GM13976 (cell line): ENCODE measurements around the gene SIAH3.

Experiments used
- DNase-seq: peaks from one replicate; pipeline ENCODE4 v3.0.0; 2012; ENCODE audit warnings: low spot score
- CTCF ChIP-seq: IDR thresholded peaks from 2 replicates; pipeline ENCODE4 v1.5.1; 2012; ENCODE audit warnings: borderline replicate concordance, mild to moderate bottlenecking; ENCODE audit not compliant: insufficient read depth; ENCODE audit errors: extremely low read depth, missing control alignments, control extremely low read depth
- in situ Hi-C: fragments of 300-500 bp; cut with MboI; formaldehyde crosslinking; loops from one replicate; pipeline ENCODE4 v1.12.0; 2022; ENCODE audit warnings: low sequenced_read_pairs, mixed read lengths, inconsistent platforms; ENCODE audit not compliant: unreplicated experiment

Gene SIAH3

GRCh38 chr13:45752510-45752909 is 99.0 kb downstream of the SIAH3 start:
- in situ Hi-C loops: no loop called here
- DNase-seq: no peak
- no peak for TF ChIP-seq CTCF

DNA sequence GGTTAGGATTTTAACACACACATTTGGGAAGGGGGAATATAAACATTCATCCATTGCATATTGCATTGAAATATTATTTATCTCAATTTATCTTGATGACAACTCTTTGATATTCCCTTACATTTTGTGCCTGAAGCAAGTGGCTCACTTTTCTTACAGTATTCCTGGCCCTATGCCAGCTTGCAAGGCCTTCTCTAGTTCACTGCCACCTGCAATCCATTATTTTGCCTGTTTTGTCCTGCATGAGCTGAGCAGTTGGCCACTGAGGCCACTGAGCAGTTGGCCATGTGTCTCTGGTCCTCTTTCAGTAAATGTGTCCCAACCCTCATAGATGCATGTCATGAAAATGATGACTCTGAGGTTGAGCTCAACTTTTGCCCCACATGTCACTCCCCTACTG is 99.7 kb downstream of the SIAH3 start:
- in situ Hi-C loops: no loop called here
- no peak for TF ChIP-seq CTCF
- DNase-seq: no peak

DNA sequence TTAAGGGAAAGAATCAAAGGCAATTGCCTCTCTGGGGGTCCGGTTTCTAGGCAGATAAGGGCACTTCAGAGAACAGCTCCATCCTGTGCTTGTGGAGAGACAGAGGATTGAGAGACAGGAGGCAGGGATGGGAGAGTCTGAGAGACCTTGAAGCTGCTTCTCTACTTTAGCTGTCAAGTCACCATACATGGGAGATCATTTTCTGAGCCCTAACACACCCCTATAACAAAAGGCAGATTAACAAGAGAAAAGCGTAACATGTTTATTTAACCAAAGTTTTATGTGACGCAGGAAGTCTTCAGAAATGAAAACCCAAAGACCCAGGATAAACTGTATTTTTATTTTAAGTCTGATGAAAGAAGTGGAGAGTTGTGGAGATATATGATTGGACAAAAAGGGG is 101.0 kb downstream of the SIAH3 start:
- no peak for TF ChIP-seq CTCF
- in situ Hi-C loops: no loop called here
- DNase-seq: no peak

GRCh38 chr13:45748941-45749759 is 102.4 kb downstream of the SIAH3 start:
- DNase-seq: no peak
- in situ Hi-C loops: no loop called here
- no peak for TF ChIP-seq CTCF

- TF ChIP-seq CTCF: no peak
- no peak for DNase-seq
- in situ Hi-C loops: no loop called here
Measured at GRCh38 chr13:45747071-45747470, 104.5 kb downstream of the SIAH3 start.

GRCh38 chr13:45744979-45745378 is 106.6 kb downstream of the SIAH3 start:
- TF ChIP-seq CTCF: no peak
- in situ Hi-C loops: no loop called here
- no peak for DNase-seq
